NCI-H1105 (cell line): ENCODE measurements around the gene FAM47C.
"Not testable (repeated sequence)": the region's sequence is repeated elsewhere in the genome, so short reads cannot be mapped to it uniquely, and the experiment has no call there.

Experiments
- DNase-seq: peaks from one replicate; lab custom pipeline; 2025; lab: John Stamatoyannopoulos, UW

The FAM47C gene

DNA sequence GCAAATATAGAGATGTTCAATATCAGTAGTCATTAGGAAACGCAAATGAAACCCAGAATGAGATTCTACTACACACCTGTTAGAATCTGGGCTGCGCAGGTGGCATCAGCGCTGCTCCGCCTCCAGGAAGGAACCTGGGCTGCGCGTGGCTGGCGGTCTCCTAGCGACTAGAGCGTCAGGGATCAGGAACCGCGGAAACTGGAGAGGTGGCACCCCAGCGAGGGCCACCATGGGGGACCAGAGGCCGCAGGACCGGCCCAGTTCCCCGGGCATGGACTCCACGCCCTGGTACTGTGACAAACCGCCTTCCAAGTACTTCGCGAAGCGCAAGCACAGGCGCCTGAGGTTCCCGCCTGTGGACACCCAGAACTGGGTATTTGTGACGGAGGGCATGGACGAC is at the start of gene FAM47C:
Gene FAM47C, plus strand, starts transcription at position 185 of the 400 bp plus-strand sequence. Its CDS starts 45 bp downstream, at position 230.
- DNase-seq = not testable (repeated sequence)

GRCh38 chrX:36961590-36961989 is 46.6 kb upstream of the FAM47C start:
- no peak for DNase-seq

DNA sequence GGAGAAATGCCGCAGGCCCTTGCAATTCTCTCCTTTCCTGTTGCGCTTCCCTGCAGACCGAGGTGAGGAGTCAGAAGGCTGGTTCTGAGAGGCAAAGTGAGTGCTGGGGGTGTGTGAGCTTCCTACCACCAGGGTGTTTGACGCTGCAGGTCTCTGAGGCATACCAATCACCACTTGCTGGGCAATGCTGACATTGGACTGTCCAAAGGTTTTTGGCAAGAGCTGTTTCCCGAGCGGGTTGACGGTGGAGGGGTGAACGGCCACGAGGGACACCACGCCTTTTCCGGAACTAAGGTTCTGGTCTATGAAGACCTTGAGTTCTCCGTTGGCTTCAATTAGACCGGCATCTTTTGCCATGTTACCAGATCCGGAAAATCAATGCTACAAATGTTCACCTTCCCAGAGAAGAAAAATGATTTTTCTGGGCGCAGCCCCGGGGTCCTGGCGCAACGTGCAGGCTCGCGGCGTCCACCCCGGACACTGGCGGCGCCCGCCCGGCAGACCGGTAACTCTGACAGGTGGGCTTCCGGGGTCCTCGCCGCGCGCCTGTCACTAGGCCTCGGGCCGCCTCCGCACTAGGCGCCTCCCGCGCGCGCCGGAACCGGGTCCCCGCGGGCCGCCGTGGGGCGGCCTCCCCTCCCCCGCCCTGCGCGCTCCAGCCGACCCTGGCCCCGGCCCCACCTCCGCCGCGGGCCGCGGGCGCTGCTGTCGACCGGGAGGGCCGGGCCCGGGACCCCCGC is 44.9 kb upstream of the FAM47C start:
- no peak for DNase-seq

GRCh38 chrX:36963852-36964251 is 44.3 kb upstream of the FAM47C start:
- no peak for DNase-seq

DNA sequence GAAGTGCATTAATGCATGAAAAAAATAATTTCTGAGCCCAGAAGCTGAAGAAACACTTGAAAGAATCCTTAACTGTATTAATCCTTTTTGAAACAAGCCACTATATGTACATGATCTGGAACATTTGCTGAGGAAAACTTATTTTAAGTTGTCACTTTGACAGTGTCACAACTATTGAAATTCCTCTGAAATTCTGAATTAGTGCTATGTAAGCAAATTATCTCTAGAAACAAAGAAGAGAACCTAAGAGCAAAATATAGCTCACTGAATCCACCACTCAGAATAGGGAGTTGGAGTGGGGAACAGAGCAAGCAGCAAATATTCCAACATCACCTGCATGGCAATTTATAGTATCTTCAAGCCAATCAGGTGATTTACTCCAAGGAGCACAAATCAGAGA is 34.6 kb upstream of the FAM47C start:
- no peak for DNase-seq

- DNase-seq = no peak
These were observed 33.3 kb upstream of the FAM47C start for GRCh38 chrX:36974911-36975310.

GRCh38 chrX:36978886-36979285 is 29.3 kb upstream of the FAM47C start:
- no peak for DNase-seq

DNA sequence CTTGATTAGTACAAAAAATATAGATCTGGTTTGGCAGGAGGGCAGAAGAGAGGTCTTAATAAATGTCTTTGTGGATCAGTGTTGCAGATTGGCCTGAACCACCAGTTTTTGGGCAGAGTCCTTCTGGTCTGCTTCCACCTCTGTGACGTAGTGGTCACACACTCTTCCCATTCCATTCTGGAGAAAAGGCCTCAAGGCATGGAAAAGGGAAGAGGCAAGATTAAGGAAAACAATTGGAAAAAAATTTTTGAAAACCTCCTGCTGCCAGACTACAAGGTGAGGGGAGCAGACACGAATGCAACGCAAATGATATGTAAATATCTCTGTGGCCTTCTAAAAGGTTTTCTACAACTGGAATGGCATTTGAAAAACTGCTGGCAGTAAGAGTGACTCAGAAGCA is 24.3 kb upstream of the FAM47C start:
- no peak for DNase-seq

DNA sequence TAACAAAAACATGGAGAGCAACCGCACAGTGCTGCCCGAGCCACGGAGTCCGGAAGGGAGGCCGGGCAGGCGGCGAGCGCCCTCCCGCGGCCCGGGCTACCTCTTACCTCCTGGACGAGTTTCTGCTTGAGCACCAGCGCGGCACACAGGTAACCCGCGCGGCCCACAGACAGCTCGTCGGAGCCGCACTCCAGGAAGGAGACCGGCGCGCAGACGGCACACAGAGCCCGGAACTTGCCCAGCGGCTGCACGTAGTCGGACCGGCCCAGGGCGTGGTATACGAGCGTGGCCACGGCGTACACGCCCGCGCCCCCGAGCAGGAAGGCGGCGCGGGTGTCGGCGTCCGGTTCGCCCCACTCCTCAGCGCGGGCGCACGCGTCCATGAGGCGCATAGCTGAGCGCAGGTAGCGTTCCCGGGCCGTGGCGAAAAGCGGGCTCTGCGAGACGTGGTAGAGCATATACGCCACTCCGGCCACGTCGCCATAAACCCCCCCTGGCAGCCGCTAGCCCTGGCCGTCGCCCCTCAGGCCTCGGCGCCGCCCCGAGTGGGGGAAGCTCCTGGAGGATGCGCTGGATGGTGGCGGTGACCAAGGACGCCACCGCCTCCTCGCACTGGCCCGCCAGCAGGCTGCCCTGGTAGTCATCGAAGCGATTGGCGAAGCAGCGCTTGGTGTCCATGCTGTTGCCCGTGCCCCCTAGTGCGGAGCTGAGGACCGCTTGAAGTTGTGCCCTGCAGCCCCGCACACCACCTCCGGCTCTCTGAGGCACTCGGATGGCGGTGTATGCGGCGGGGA is 22.6 kb upstream of the FAM47C start:
- not testable (repeated sequence) for DNase-seq

GRCh38 chrX:36986231-36986630 is 21.9 kb upstream of the FAM47C start:
- DNase-seq = no peak

GRCh38 chrX:36987212-36987611 is 21.0 kb upstream of the FAM47C start:
- DNase-seq = not testable (repeated sequence)

DNA sequence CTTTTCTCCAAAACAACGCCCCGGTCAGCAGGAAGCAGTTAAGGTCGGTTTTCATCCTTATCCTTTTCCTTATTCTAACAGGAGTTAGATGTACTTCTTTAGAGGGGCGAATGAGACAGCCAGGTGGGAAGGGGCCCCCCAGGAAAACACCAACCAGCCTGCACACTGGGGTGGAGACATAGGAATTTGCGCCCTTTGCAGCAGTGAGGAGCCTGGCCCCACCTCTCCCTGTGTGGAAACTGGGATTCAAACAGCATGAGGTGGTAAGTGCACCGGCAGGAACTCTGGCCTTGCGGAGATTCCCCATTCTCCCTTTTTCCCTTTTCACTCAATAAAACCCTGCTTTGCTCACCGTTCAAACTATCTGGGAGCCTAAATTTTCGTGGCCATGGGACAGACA is 8.0 kb upstream of the FAM47C start:
- DNase-seq = no peak

DNA sequence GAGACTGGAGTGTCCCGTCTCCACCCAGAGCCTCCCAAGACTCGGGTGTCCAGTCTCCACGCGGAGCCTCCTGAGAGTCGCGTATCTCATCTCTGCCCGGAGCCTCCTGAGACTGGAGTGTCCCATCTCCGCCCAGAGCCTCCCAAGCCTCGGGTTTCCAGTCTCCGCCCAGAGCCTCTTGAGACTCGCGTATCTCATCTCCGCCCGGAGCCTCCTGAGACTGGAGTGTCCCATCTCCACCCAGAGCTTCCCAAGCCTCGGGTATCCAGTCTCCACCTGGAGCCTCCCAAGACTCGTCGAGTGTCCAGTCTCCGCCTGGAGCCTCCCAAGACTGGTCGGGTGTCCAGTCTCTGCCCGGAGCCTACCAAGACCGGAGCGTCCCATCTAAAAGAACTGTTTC is 2.3 kb downstream of the FAM47C start:
- DNase-seq = no peak

GRCh38 chrX:37034260-37034659 is 26.1 kb downstream of the FAM47C start:
- not testable (repeated sequence) for DNase-seq

GRCh38 chrX:37036674-37037220 is 28.6 kb downstream of the FAM47C start:
- not testable (repeated sequence) for DNase-seq

GRCh38 chrX:37038814-37039213 is 30.6 kb downstream of the FAM47C start:
- not testable (repeated sequence) for DNase-seq

DNA sequence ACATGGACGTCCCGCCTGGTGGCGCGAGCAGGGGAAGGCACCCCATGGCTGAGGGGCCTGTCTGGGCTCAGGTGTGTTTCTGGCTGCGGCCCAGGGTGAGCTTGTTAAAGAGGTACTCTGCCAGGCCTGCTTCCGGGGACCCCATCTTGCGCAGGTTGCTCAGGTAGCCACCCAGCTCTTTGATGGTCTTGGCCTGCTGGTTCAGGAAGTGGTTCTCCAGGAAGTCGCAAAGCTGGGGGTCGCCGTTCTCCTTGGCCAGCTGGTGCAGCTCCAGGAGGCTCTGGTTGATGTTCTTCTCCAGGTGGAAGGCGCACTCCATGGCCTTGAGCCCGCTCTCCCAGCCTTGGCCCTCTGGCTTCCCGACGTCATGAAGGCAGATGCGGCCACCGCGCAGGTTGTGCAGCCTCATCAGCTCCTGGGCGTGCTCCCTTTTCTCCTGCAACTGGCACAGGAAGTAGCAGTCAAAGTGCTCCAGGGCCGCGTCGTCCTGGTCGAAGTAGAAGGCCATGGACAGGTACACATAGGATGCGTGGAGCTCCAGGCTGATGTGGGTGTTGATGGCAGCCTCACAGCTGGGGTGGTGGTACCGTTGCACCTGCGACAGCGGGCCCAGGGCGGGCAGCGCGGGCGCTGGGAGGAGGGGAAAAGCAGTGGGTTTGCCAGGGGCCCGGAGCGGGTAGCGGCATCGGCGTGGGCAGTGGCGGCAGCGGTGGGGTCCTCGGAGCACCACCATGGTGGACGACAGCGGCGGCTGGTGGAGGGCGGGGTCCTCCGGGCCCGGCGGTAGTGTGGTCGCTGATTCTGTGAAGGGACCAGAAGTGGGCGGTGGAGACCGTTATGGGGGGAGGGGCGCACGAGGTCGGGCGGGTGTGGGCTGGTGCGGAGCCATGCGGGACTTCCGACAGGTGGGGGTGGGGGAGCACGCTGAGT is 35.1 kb downstream of the FAM47C start:
- not testable (repeated sequence) for DNase-seq

DNA sequence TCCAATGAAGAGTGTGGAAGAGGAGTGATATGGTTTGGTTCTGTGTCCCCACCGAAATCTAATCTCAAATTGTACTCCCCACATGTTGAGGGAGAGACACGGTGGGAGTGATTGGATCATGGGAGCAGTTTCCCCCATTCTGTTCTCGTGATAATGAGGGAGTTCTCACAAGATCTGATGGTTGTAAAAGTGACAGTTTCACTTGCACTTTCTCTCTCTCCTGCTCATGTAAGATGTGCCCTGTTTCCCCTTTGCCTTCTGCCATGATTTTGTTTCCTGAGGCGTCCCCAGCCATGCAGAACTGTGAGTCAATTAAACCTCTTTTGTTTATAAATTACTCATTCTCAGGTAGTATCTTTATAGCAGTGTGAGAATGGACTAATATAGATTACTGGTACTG is 39.6 kb downstream of the FAM47C start:
- DNase-seq = no peak

- not testable (repeated sequence) for DNase-seq
These were observed 49.4 kb downstream of the FAM47C start for GRCh38 chrX:37057572-37057971.

DNA sequence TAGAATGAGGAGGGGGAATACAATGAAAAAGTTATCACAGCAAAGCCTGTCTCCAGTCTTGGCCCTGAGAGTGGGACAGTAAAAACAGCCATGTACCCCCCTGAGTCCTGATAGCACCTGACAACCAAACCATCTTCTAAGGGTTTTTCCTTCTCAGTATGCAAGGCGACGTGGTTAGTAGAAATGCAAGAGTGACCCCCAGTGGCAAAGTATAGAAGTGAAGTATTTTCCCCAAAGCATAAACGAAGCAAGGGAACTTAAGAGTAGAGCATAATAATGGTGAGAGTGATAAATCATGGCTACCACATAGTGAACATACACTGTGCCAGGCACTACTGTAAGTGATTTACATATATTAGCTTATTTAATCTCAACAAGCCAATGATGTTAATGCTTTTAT is 52.8 kb downstream of the FAM47C start:
- DNase-seq = peak; percentile 7
